ENCODE measurements around the gene KCNK7. TPM values are rescaled to one million over a fixed set of nuclear protein-coding genes. Genes with fewer than 3 reads are reported as not detected.
A peak's percentile ranks its signal among the peaks of the same experiment; 100 is the strongest.

Gene KCNK7
- total RNA-seq, 1 experiment from 2014 or later, result not detected

GRCh38 chr11:65589444-65590239, 6.0 kb downstream of the KCNK7 start:
- no peak for DNase-seq (ENCODE audit: low read depth)

DNA sequence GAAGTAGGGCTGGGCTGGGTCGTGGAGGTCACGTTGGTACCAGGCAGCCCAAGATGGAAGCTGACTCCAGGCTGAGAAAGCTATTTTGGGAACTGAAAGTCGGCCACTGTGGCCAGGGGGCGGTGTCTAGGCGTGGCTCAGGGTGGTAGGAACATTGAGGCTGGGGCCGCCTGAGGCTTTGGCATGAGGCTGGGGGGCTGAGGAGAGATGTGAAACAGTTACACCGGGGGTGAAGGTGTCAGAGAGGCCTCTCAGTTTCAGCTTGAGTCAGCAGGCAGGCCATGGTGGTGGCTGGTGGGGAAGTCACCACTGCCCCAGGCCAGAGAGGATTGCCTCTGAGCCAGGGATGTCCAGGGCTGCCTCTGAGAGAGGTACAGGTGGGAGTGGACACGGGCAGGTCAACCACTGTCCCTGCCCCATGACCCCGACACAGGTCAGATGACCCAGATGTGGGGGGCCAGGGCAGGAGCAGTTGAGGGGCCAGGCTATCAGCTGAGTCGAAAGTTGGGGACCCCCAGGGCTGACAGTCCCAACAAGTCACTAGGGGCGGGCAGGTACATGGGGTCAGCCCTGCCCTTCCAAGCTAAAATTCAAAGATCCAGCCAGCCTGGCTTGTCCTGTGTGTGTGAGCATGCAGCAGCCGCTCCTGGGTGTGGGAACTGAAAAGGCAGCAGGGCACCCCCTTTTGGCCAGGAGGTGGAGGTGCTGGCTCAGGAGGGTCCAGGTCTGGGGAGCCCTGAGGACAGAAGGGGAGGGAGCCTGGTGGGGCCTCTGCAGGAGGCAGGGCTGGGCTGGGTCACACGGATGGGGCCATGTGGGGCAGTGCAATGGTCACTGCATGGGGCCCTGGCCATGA, 7.2 kb downstream of the KCNK7 start:
- DNase-seq (ENCODE audit: low read depth), result peak; percentile 57

DNA sequence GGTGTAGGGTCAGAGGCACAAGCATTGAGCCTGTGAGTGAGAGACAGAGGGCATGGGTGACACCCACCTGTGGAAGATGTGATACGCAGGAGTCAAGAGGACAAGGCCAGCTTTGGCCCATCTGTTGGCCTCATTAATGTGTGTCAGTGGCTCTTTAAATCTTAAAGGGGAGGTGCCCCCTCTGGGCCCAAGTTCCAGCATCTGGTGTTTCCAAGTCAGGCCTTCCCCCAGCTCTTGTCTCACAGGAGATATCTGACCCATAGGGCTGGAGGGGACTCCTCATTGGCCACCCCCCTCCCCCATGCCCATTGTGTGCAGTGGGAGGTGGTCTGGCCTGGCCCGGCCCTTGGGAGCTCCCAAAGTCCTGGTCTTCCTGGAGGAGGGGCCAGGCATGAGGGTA, 8.9 kb downstream of the KCNK7 start:
- no peak for DNase-seq (ENCODE audit: low read depth)

DNA sequence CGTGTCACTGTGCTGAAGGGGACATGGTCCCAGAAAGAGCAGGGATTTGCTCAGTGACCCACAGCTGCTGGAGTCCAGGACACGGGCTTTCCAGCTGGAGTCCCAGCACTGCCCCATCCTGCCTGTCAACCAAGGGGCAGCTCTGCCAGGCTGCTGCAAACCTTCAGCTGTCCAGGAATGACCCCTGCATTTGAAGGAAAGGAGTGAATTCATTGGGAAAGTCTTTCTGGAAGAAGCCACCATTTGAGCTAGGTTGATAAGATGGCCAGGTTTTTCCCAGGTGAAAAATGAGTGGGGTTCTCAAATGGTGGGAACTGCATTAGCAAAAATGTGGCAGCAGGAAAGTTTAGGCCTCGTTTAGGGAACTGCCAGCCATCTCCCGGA, 9.4 kb downstream of the KCNK7 start:
- DNase-seq (ENCODE audit: low read depth), result no peak

DNA sequence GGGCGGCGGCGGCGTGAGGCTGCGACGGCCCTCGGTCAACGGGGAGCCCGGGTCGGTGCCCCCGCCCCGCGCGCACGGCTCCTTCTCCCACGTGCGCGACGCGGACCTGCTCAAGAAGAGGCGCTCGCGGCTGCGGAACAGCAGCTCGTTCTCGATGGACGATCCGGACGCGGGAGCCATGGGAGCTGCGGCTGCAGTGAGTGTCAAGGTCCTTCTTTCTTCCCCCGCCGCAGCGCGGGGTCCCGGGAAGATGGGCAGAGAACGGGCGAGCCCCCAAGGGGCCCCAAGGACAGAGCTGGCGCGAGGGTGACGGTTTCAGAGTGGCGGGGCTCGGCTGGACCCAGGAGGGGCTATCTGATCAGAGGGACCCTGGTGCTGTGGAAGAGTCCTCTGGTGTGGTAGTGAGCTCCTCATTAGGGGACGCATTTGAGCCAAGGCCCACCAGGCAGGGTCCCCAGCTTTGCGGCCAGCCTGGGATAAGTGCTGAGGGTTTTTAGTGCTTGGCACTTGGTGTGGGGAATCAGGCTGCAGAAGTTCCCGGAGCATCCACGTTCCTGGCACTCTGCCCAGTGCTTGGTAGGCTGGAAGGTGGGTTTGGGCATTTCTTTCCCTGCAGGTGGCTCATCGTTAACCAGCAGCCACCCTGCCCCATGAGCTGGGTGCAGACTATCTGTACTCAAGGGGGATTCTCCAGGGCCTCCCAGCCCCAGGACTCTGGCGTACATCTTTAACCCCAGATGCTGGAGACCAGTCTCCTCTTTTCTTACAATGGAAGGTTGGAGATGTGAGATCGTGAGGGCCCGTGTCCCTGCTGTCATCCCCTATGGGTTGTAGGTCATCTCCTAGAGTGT, 10.0 kb downstream of the KCNK7 start:
- DNase-seq (ENCODE audit: low read depth), result no peak

- no peak for DNase-seq (ENCODE audit: low read depth)
Measured at GRCh38 chr11:65584723-65585171, 10.9 kb downstream of the KCNK7 start.

- no peak for DNase-seq (ENCODE audit: low read depth)
Measured at GRCh38 chr11:65584106-65584505, 11.5 kb downstream of the KCNK7 start.

DNA sequence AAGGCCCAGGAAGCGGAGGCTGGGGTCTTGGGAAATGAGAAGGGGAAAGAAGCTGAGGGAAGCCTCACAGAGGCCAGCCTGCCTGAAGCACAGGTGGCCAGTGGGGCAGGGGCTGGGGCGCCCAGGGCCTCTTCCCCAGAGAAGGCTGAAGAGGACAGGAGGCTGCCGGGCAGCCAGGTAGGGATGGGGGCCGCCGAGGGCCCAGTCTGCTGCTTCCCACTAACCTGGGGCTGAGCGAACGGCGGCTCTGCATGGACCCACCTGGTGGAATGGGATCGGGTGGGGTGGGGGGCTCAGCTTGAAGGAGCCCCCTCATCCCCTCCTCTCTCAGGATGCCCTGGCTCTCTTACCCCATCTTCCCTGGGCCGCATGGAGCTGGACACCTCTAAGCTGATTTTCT, 12.0 kb downstream of the KCNK7 start:
- DNase-seq (ENCODE audit: low read depth), result no peak

- no peak for DNase-seq (ENCODE audit: low read depth)
Measured at GRCh38 chr11:65581928-65582327, 13.7 kb downstream of the KCNK7 start.

GRCh38 chr11:65580756-65581155, 14.8 kb downstream of the KCNK7 start:
- DNase-seq (ENCODE audit: low read depth), result no peak

DNA sequence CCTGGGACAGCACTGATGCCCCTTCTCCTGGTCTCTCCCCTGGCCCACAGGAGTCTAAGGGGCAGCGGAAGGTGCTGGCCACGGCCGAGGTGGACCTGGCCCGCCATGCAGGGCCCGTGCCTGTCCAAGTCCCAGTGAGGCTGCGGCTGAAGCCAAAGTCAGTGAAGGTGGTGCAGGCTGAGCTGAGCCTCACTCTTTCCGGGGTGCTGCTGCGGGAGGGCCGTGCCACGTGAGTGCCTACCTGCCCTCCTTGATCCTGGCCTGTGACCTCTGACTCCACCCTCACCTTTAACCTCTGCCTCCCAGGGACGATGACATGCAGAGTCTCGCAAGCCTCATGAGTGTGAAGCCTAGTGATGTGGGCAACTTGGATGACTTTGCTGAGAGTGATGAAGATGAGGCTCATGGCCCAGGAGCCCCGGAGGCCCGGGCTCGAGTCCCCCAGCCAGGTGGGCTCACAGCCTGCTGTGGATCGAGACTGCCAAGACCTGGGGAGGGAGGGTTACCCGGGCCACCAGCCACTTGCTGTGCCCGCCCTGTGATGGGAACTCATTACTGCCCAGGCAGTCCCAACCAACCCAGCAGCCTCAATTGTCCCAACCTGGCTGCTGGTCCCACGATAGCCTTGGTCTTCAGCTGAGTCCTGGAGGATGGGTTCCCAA, 15.4 kb downstream of the KCNK7 start:
- DNase-seq (ENCODE audit: low read depth), result no peak

DNA sequence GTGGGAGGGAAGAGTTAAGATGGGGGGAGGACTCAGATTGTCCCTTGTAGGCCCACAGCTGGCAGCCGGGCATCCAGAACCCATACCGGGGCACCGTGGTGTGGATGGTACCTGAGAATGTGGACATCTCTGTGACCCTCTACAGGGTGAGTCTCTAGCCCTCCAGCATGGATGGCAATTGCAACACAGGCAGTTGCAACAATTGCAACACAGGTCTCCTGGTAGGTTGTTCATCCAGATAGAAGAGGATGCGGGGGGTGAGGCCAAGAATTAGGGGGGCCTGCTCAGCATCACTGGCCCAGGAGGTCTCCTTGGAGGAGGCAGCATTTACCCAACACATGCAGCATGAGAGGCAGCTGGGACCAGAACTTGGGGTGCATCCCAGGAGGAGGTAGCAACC, 16.3 kb downstream of the KCNK7 start:
- no peak for DNase-seq (ENCODE audit: low read depth)

GRCh38 chr11:65578667-65579066, 16.9 kb downstream of the KCNK7 start:
- DNase-seq (ENCODE audit: low read depth), result no peak

- DNase-seq (ENCODE audit: low read depth), result no peak
Measured at GRCh38 chr11:65578134-65578533, 17.5 kb downstream of the KCNK7 start.

- DNase-seq (ENCODE audit: low read depth), result no peak
Measured at GRCh38 chr11:65577756-65578109, 17.9 kb downstream of the KCNK7 start.

DNA sequence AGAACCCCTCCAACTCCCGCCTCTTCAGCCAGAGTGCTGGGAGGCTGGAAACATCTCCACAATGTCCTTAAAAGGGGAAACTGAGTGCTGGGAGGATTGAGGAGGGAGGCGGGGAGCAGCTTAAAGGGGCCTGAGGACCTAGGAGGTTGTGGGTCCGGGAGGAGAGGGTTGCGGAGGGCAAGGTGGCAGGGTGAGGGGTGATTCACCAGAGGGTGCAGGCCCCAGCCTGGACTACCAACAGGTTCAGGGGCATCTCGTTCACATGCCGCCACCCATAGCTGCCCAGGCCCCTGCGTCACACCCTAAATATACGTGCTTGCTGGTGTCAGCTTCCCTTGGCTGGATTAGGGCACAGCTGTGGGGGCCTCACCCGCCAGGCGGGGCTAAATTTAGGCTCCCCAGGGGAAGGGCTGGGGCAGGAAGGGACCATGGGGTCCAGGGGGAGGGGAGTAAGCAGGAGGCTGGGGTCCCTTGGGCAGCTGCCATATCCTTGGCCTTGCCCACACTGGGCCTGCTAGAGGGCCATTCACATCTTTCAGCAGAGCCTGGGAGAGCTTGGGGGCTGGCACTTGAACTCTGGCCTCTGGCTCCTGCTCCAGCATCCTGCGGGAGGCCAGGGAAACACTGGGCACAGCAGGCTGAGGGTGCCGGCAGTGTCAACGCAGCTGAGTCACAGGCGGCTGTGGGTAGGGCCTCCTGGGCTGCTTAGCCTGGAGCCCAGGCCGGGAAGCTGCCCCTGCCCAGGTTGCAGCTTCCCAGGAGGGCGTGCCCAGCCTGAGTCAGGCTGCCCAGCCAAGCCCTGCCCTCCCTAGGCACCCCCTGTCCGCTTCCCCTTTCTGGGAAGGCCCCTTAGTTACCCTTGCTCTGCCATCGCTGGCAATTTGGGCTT, 18.5 kb downstream of the KCNK7 start:
- DNase-seq (ENCODE audit: low read depth), result peak; percentile 93

DNA sequence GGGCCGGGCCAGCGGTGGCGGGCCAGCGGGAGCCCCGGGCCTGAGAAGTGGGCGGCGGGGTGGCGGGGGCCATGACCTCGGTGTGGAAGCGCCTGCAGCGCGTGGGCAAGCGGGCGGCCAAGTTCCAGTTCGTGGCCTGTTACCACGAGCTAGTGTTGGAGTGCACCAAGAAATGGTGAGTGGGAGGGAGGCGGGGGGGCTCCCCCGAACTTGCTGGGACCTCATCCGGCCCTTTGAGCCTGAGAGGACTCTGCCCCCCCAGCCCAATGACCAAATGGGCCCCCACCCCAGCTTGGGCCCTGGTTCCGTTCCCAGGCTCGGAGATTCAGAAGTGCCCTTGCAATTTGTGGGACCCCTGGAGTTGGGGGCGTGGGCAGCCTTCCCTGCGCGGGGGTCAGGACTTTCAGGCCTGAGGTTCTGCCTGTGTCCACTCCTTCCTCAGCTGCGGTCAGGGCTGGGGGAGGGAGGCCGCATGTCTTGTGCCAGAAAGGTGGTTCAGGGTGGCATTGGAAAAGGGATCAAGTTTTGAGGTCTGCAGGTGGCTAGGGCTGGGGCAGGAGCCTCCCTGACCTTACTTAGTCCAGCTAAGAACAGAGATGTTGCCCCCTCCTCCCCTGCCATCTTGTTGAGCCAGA, 19.3 kb downstream of the KCNK7 start:
- DNase-seq (ENCODE audit: low read depth), result no peak

- peak; percentile 52 for DNase-seq (ENCODE audit: low read depth)
Measured at GRCh38 chr11:65575568-65576231, 19.9 kb downstream of the KCNK7 start, which contains the start of gene EHBP1L1. TSS of gene EHBP1L1 (plus strand) at chr11:65576053. CDS start at chr11:65576303, 250 bp downstream.

Measured in HT1080 (cell line).